ENCODE data around the gene STYK1. TPM values are rescaled to one million over a fixed set of nuclear protein-coding genes. Genes with fewer than 3 reads are reported as not detected.
"Not testable (repeated sequence)": the region's sequence is repeated elsewhere in the genome, so short reads cannot be mapped to it uniquely, and the experiment has no call there.

The STYK1 gene
- total RNA-seq, 1 donor from 2014 or later: 1.5 TPM

DNA sequence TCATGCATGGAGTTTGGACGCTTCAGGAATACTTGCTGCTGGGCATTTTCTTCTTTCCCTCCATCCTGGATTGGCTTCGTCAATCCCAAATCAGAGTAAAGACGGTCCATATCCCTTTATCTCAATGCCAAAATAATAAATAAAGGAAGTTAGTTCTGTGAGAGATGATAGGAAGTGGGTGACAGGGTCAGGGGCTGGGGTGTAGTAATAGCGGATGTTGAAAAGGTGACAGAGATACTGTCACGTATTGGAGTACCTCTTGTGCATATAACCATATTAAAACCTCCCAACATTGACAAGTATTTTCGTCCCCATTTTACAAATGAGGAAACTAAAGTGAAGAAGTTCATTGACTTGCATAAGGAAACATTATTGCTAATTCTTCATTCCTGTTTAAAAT is 72.9 kb downstream of the STYK1 start:
- DNase-seq (ENCODE audit: low read depth): no peak
- no peak overlapping the region for H3K4me3 ChIP-seq (ENCODE audit: low read depth, low read length)
- TF ChIP-seq, protein P1, sequence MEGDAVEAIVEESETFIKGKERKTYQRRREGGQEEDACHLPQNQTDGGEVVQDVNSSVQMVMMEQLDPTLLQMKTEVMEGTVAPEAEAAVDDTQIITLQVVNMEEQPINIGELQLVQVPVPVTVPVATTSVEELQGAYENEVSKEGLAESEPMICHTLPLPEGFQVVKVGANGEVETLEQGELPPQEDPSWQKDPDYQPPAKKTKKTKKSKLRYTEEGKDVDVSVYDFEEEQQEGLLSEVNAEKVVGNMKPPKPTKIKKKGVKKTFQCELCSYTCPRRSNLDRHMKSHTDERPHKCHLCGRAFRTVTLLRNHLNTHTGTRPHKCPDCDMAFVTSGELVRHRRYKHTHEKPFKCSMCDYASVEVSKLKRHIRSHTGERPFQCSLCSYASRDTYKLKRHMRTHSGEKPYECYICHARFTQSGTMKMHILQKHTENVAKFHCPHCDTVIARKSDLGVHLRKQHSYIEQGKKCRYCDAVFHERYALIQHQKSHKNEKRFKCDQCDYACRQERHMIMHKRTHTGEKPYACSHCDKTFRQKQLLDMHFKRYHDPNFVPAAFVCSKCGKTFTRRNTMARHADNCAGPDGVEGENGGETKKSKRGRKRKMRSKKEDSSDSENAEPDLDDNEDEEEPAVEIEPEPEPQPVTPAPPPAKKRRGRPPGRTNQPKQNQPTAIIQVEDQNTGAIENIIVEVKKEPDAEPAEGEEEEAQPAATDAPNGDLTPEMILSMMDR (IDR thresholded peaks at IDR 0.05; ENCODE audit: insufficient read depth, low read length, poor library complexity, severe bottlenecking): no peak
- no peaks in the 10 kb centered on the region for H3K27me3 ChIP-seq (ENCODE audit: control insufficient read depth, insufficient read depth, low read length)
- no peaks in the 10 kb centered on the region for H3K36me3 ChIP-seq (ENCODE audit: control insufficient read depth, insufficient read depth, low read length)

- Histone ChIP-seq H3K4me3 (ENCODE audit: low read depth, low read length) (no peak overlapping the region), H3K27me3 (ENCODE audit: control insufficient read depth, insufficient read depth, low read length) (no peaks in the 10 kb centered on the region), H3K36me3 (ENCODE audit: control insufficient read depth, insufficient read depth, low read length) (no peaks in the 10 kb centered on the region)
- DNase-seq (ENCODE audit: low read depth): no peak
- TF ChIP-seq, protein P1 (IDR thresholded peaks at IDR 0.05; ENCODE audit: insufficient read depth, low read length, poor library complexity, severe bottlenecking): no peak
Measured at GRCh38 chr12:10595881-10596280, 78.0 kb downstream of the STYK1 start.

DNA sequence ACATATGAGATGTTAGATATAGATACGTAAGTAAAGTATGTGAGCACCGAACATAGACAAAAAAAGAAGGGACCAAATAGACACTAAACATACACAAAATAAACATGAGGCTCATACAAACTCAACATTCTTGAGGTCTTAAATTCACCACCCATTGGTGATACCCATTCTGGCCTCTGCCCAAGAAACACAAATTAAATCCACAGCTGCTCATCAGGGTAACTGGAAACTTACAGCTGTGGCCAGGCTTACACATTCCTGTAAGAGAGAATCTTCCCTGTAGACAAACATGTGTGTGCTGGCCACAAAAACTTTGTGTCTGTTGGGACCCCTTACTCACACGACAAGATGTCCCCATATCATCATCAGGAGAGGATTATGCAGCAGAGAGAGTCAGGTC is 82.9 kb downstream of the STYK1 start:
- no peak for DNase-seq (ENCODE audit: low read depth)
- H3K27me3 ChIP-seq (ENCODE audit: control insufficient read depth, insufficient read depth, low read length): no peaks in the 10 kb centered on the region
- no peak overlapping the region for H3K4me3 ChIP-seq (ENCODE audit: low read depth, low read length)
- TF ChIP-seq, protein P1 (IDR thresholded peaks at IDR 0.05; ENCODE audit: insufficient read depth, low read length, poor library complexity, severe bottlenecking): no peak
- no peaks in the 10 kb centered on the region for H3K36me3 ChIP-seq (ENCODE audit: control insufficient read depth, insufficient read depth, low read length)

DNA sequence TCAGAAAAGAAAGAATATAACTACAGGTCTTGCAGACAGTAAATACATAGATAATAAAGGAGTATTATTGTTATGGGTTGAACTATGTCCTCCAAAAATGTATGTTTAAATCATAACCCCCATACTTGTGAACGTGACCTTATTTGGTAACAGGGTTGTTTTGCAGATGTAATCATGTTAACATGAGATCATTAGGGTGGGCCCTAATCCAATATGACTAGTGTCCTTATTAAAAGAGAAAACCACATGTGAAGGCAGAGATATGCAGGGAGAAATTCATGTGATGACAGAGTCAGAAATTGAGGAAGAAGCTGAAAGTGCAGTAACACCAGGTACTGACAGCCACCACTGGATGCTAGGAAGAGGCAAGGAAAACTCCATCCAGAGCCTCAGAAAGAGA is 89.4 kb downstream of the STYK1 start:
- H3K27me3 ChIP-seq (ENCODE audit: control insufficient read depth, insufficient read depth, low read length): no peaks in the 10 kb centered on the region
- no peak overlapping the region for H3K4me3 ChIP-seq (ENCODE audit: low read depth, low read length)
- TF ChIP-seq, protein P1 (IDR thresholded peaks at IDR 0.05; ENCODE audit: insufficient read depth, low read length, poor library complexity, severe bottlenecking): no peak
- H3K36me3 ChIP-seq (ENCODE audit: control insufficient read depth, insufficient read depth, low read length): no peaks in the 10 kb centered on the region
- DNase-seq (ENCODE audit: low read depth): no peak

- no peak overlapping the region for H3K4me3 ChIP-seq (ENCODE audit: low read depth, low read length)
- no peaks in the 10 kb centered on the region for H3K36me3 ChIP-seq (ENCODE audit: control insufficient read depth, insufficient read depth, low read length)
- no peak for DNase-seq (ENCODE audit: low read depth)
- H3K27me3 ChIP-seq (ENCODE audit: control insufficient read depth, insufficient read depth, low read length): no peaks in the 10 kb centered on the region
- TF ChIP-seq, protein P1 (IDR thresholded peaks at IDR 0.05; ENCODE audit: insufficient read depth, low read length, poor library complexity, severe bottlenecking): no peak
Measured at GRCh38 chr12:10582704-10583103, 91.1 kb downstream of the STYK1 start.

- not testable (repeated sequence) for H3K27me3 ChIP-seq (ENCODE audit: control insufficient read depth, insufficient read depth, low read length); H3K4me3 ChIP-seq (ENCODE audit: low read depth, low read length); DNase-seq (ENCODE audit: low read depth); H3K36me3 ChIP-seq (ENCODE audit: control insufficient read depth, insufficient read depth, low read length)
Measured at GRCh38 chr12:10582133-10582532, 91.7 kb downstream of the STYK1 start.
